HCT116 (cell line): ENCODE measurements around the gene RBFOX2. TPM values are rescaled to one million over a fixed set of nuclear protein-coding genes. Genes with fewer than 3 reads are reported as not detected.

Experiments
- ATAC-seq: fragments of 200-7000 bp; cut with Tn5 transposase; 2 replicates; pipeline ENCODE4 v1.9.1; 2020; ENCODE audit warnings: mild to moderate bottlenecking, moderate library complexity
- BruUV-seq: library from RNA; stranded (reverse); fragments of 400-500 nt; replicated peaks from 2 replicates; lab custom pipeline; 2021; lab: Mats Ljungman, UMichigan
- CTCF ChIA-PET: fragments of 300-600 bp; sonication (Branson Sonifier 250); formaldehyde crosslinking; loops from one replicate; lab custom pipeline; 2021; ENCODE audit warnings: antibody characterized with exemption; lab: Charles Lee
- POLR2A ChIA-PET: fragments of 300-600, 350-600 bp; sonication (Branson Sonifier 250); formaldehyde crosslinking; loops from one replicate; lab custom pipeline; 2021; ENCODE audit warnings: antibody characterized with exemption; lab: Charles Lee
- RAD21 ChIA-PET, 2 experiments: fragments of 300-600 bp; sonication (Branson Sonifier 250); formaldehyde crosslinking; loops; one replicate each; lab custom pipeline; 2023; ENCODE audit warnings: low total read pairs in 2 of 2; ENCODE audit not compliant: uncharacterized antibody in 2 of 2, unreplicated experiment in 2 of 2, low non-redundant PET in 1 of 2; lab: Charles Lee
- DNase-seq: peaks from one replicate; pipeline ENCODE4 v3.0.0-alpha.2; 2010; ENCODE audit warnings: low read depth, low spot score
- H2AFZ ChIP-seq: fragments of 200-600 bp; shearing (Covaris generic), sonication (generic); 2 replicates; pipeline ENCODE4 v1.6.1; 2017; ENCODE audit warnings: low read depth, mixed run types, mixed read lengths, antibody characterized with exemption, low read length; ENCODE audit not compliant: poor library complexity, severe bottlenecking
- H3K27ac ChIP-seq: 2 replicates; pipeline ENCODE4 v1.5.1; 2012; ENCODE audit warnings: low read depth, low read length
- H3K27me3 ChIP-seq: fragments of 200-600 bp; sonication (generic); 2 replicates; pipeline ENCODE4 v1.6.1; 2016; ENCODE audit warnings: mixed run types, low read length, mixed read lengths; ENCODE audit not compliant: insufficient read depth
- H3K36me3 ChIP-seq, 2 experiments: fragments of 200-500 bp in 1 of 2; fragments of 200-600 bp in 1 of 2; sonication (Bioruptor generic) in 1 of 2; sonication (generic) in 1 of 2; 2 replicates each; pipeline versions ENCODE4 v1.5.1 to v1.6.1; 2014 to 2016; ENCODE audit warnings: low read length in 2 of 2, inconsistent platforms in 1 of 2, mixed read lengths in 1 of 2, mixed run types in 1 of 2; ENCODE audit not compliant: insufficient read depth in 2 of 2, control insufficient read depth in 1 of 2
- H3K4me1 ChIP-seq, 2 experiments: fragments of 200-600 bp in 1 of 2; sonication (generic) in 1 of 2; 2 replicates each; pipeline versions ENCODE4 v1.5.1 to v1.6.1; 2012 to 2017; ENCODE audit warnings: low read length in 2 of 2, inconsistent platforms in 1 of 2, mild to moderate bottlenecking in 1 of 2, mixed read lengths in 1 of 2, mixed run types in 1 of 2, moderate library complexity in 1 of 2; ENCODE audit not compliant: insufficient read depth in 2 of 2, control insufficient read depth in 1 of 2
- H3K4me2 ChIP-seq: fragments of 200-600 bp; sonication (generic); 2 replicates; pipeline ENCODE4 v1.6.1; 2017; ENCODE audit warnings: mixed run types, low read length, mixed read lengths
- H3K4me3 ChIP-seq, 2 experiments: fragments of 200-600 bp in 1 of 2; sonication (generic) in 1 of 2; replicated peaks in 1 of 2; 2 replicates each; pipeline ENCODE4 v1.5.1; 2011 to 2016; ENCODE audit warnings: low read length in 2 of 2, control low read depth in 1 of 2, low read depth in 1 of 2, mild to moderate bottlenecking in 1 of 2, mixed read lengths in 1 of 2, mixed run types in 1 of 2
- H3K79me2 ChIP-seq: fragments of 200-600 bp; sonication (generic); 2 replicates; pipeline ENCODE4 v1.6.1; 2017; ENCODE audit warnings: mild to moderate bottlenecking, mixed run types, low read length, moderate library complexity, mixed read lengths; ENCODE audit not compliant: insufficient read depth
- H3K9ac ChIP-seq: fragments of 200-600 bp; sonication (generic); 2 replicates; pipeline ENCODE4 v1.6.1; 2016; ENCODE audit warnings: low read length, mixed read lengths
- H3K9me2 ChIP-seq: fragments of 200-600 bp; sonication (generic), shearing (Covaris generic); 2 replicates; pipeline ENCODE4 v1.6.1; 2017; ENCODE audit warnings: mixed run types, mild to moderate bottlenecking, moderate library complexity; ENCODE audit not compliant: insufficient read depth
- H3K9me3 ChIP-seq, 2 experiments: fragments of 200-500 bp in 1 of 2; fragments of 200-600 bp in 1 of 2; sonication (Bioruptor generic) in 1 of 2; sonication (generic) in 1 of 2; 2 replicates each; pipeline ENCODE4 v1.6.1; 2014 to 2017; ENCODE audit warnings: low read length in 2 of 2, mixed read lengths in 2 of 2, inconsistent platforms in 1 of 2, low read depth in 1 of 2, mild to moderate bottlenecking in 1 of 2, mixed run types in 1 of 2, moderate library complexity in 1 of 2; ENCODE audit not compliant: control insufficient read depth in 1 of 2, insufficient read depth in 1 of 2
- H4K20me1 ChIP-seq: fragments of 200-600 bp; sonication (generic), shearing (Covaris generic); 2 replicates; pipeline ENCODE4 v1.6.1; 2017; ENCODE audit warnings: mixed run types, mild to moderate bottlenecking, moderate library complexity; ENCODE audit not compliant: insufficient read depth
- ATF3 ChIP-seq: IDR thresholded peaks from 2 replicates; pipeline ENCODE4 v1.6.1; 2012
- CEBPB ChIP-seq: IDR thresholded peaks from 2 replicates; pipeline ENCODE4 v1.6.1; 2012; ENCODE audit warnings: low read depth
- CTCF ChIP-seq, 3 experiments: fragments of 200-600 bp in 1 of 3; sonication (generic) in 1 of 3; IDR thresholded peaks in 2 of 3; conservative IDR thresholded peaks in 1 of 3; 2 replicates each; pipeline ENCODE4 v1.5.1; 2012 to 2017; ENCODE audit warnings: low read depth in 2 of 3, low read length in 2 of 3, antibody characterized with exemption in 1 of 3, borderline replicate concordance in 1 of 3, control low read depth in 1 of 3, mild to moderate bottlenecking in 1 of 3, mixed read lengths in 1 of 3, mixed run types in 1 of 3, moderate library complexity in 1 of 3; ENCODE audit not compliant: insufficient read depth in 1 of 3
- EZH2 ChIP-seq: fragments of 200-600 bp; sonication (generic); IDR thresholded peaks from 2 replicates; pipeline ENCODE4 v1.6.1; 2017; ENCODE audit warnings: antibody characterized with exemption, mixed run types
- EZH2phosphoT487 ChIP-seq: fragments of 200-600 bp; IDR thresholded peaks from 2 replicates; pipeline ENCODE4 v1.6.1; 2018; ENCODE audit warnings: antibody characterized with exemption, borderline replicate concordance
- POLR2AphosphoS5 ChIP-seq: IDR thresholded peaks from 2 replicates; pipeline ENCODE4 v1.6.1; 2011; ENCODE audit warnings: mild to moderate bottlenecking, low read depth, low read length, moderate library complexity
- RAD21 ChIP-seq: IDR thresholded peaks from 2 replicates; pipeline ENCODE4 v1.6.1; 2012; ENCODE audit warnings: low read depth, mild to moderate bottlenecking
- SIN3A ChIP-seq: IDR thresholded peaks from 2 replicates; pipeline ENCODE4 v1.6.1; 2012; ENCODE audit warnings: low read depth
- SRF ChIP-seq: IDR thresholded peaks from 2 replicates; pipeline ENCODE4 v1.6.1; 2012; ENCODE audit warnings: low read depth
- TCF7L2 ChIP-seq: IDR thresholded peaks from 2 replicates; pipeline ENCODE4 v1.7.0; 2011; ENCODE audit warnings: borderline replicate concordance, inconsistent platforms; ENCODE audit not compliant: insufficient read depth, insufficient read length; ENCODE audit errors: extremely low read depth
- intact Hi-C: fragments of 100-400 bp; cut with micrococcal nuclease; formaldehyde crosslinking; loops from 2 replicates; pipeline ENCODE4 v1.10.0; 2022
- total RNA-seq: library from RNA; stranded (reverse); gene quantifications from one replicate; pipeline ENCODE4 v1.2.1, GENCODE V29; 2021; ENCODE audit not compliant: unreplicated experiment

The RBFOX2 gene
- total RNA-seq, 1 experiment from 2014 or later = 83.9 TPM

- Histone ChIP-seq H3K9me2 (no peaks in the 10 kb centered on the region), H3K79me2 (peaks cover 64% of the 10 kb centered on the region), H3K27ac (no peak overlapping the region), H2AFZ (no peak overlapping the region), H3K4me1 (peaks cover 17 to 35% of the 10 kb centered on the region in 2 experiments), H3K4me3 (no peak overlapping the region), H3K9ac (no peak overlapping the region), H3K36me3 (no peaks in the 10 kb centered on the region), H3K4me2 (no peak overlapping the region), H3K27me3 (no peaks in the 10 kb centered on the region), H4K20me1 (no peaks in the 10 kb centered on the region), H3K9me3 (no peaks in the 10 kb centered on the region)
- DNase-seq (no peak), ATAC-seq (no peak)
- ChIA-PET CTCF (interaction anchor here (1.2 kb wide), 1 partner anchor 155 kb away, joined by 4 read pairs; no protein-coding TSS in a partner anchor), RAD21 (no interaction called here), POLR2A (no interaction called here)
- no TSS peak for BruUV-seq
- no peak for TF ChIP-seq CTCF (IDR thresholded peaks at IDR 0.05 in 2 of 3, conservative IDR thresholded peaks at IDR 0.05 in 1 of 3; ENCODE audit: borderline replicate concordance in 1 of 3, insufficient read depth in 1 of 3, low read depth in 2 of 3, low read length in 2 of 3)
- TF ChIP-seq SIN3A = no peak
- no peak for TF ChIP-seq POLR2AphosphoS5
- no peak for TF ChIP-seq TCF7L2
- no peak for TF ChIP-seq ATF3
- TF ChIP-seq SRF = no peak
- TF ChIP-seq RAD21 = no peak
- TF ChIP-seq EZH2phosphoT487 = no peak
- TF ChIP-seq CEBPB = no peak
- TF ChIP-seq EZH2 = no peak
- intact Hi-C loops = loop anchor here (5.0 kb wide), 1 partner anchor 69 kb away; no protein-coding TSS in a partner anchor
These were observed 117.7 kb downstream of the RBFOX2 start for GRCh38 chr22:35910926-35911325.
